IPS-18a (cell line): ENCODE data around the gene CADM2.

Experiments
- H3K27ac ChIP-seq: one replicate; pipeline ENCODE4 v1.5.1; 2013; ENCODE audit warnings: low read length
- H3K27me3 ChIP-seq: one replicate; pipeline ENCODE4 v1.6.1; 2013; ENCODE audit warnings: mild to moderate bottlenecking, low read length; ENCODE audit not compliant: control insufficient read depth, insufficient read depth
- H3K36me3 ChIP-seq: one replicate; pipeline ENCODE4 v1.6.1; 2013; ENCODE audit warnings: low read depth, low read length; ENCODE audit not compliant: control insufficient read depth
- H3K4me1 ChIP-seq: one replicate; pipeline ENCODE4 v1.6.1; 2013; ENCODE audit warnings: low read depth, low read length; ENCODE audit not compliant: control insufficient read depth
- H3K4me3 ChIP-seq: one replicate; pipeline ENCODE4 v1.5.1; 2013; ENCODE audit warnings: low read length
- H3K9ac ChIP-seq: one replicate; pipeline ENCODE4 v1.6.1; 2013; ENCODE audit warnings: mild to moderate bottlenecking, low read length, moderate library complexity
- H3K9me3 ChIP-seq: one replicate; pipeline ENCODE4 v1.6.1; 2013; ENCODE audit warnings: low read depth, low read length; ENCODE audit not compliant: control insufficient read depth

CADM2 gene

DNA sequence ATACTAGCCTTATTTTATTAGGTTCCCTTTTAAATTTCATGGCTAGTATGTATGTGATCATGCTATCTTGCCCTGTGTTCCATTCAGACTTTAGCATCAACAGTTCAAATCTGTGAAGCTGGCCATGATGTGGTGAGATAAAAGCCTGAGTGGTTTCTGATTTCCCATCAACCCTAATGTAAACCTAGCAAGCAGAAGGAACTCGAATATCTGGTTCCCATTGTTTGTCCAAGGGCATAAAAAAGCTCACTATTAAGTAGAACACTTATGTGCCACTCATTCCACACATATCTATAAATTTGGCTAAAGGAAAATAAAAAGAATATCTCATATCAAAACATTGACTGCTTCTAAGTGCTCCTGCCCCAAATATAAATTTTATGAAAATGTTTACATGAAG, 311.7 kb downstream of the CADM2 start:
- Histone ChIP-seq H3K4me1 (peaks cover 6% of the 10 kb centered on the region), H3K27ac (no peak overlapping the region), H3K27me3 (no peaks in the 10 kb centered on the region), H3K9ac (no peak overlapping the region), H3K36me3 (no peaks in the 10 kb centered on the region), H3K4me3 (no peak overlapping the region), H3K9me3 (no peaks in the 10 kb centered on the region)

DNA sequence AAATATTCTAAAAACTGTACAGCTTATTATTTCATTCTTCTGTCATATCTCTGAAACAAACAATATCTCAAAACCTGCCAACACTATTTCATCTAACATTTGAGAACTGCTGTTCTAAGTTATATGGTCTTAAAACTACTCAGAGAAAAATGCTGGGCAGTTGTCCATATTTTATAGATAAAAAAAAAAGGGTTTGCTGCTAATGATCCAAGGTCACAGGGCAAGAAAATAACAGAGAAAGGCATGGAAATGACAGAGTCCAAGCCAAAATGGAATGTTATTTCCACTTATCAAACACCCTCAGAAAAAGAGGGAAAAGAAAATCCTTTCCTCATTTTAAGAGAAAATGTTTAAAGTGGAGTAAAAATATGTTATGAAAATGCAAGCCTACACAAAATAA, 313.1 kb downstream of the CADM2 start:
- Histone ChIP-seq H3K9ac (no peak overlapping the region), H3K36me3 (no peaks in the 10 kb centered on the region), H3K27ac (no peak overlapping the region), H3K4me3 (no peak overlapping the region), H3K9me3 (no peaks in the 10 kb centered on the region), H3K27me3 (no peaks in the 10 kb centered on the region), H3K4me1 (peaks cover 6% of the 10 kb centered on the region)

DNA sequence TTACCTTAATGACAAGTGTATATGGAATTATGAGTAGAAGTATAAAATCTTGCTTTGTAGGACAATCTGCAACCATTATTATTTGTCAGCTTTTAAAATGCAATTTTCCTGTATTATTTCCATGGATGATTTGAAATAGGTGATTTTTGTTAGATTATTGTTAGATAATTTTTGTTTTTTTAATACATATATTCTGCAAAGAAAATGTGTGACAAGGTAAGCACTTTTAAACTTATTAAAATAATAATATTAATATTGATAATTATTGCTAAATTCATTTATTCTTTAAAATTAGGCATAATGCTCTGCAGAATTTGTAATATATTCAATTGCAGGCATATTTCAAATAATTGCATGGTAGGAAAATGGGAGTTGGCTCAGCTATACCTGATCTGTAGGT, 329.5 kb downstream of the CADM2 start:
- H3K9me3 ChIP-seq, result no peaks in the 10 kb centered on the region
- no peak overlapping the region for H3K9ac ChIP-seq
- H3K36me3 ChIP-seq, result no peaks in the 10 kb centered on the region
- H3K27me3 ChIP-seq, result no peaks in the 10 kb centered on the region
- H3K27ac ChIP-seq, result no peak overlapping the region
- H3K4me1 ChIP-seq, result no peaks in the 10 kb centered on the region
- no peak overlapping the region for H3K4me3 ChIP-seq

DNA sequence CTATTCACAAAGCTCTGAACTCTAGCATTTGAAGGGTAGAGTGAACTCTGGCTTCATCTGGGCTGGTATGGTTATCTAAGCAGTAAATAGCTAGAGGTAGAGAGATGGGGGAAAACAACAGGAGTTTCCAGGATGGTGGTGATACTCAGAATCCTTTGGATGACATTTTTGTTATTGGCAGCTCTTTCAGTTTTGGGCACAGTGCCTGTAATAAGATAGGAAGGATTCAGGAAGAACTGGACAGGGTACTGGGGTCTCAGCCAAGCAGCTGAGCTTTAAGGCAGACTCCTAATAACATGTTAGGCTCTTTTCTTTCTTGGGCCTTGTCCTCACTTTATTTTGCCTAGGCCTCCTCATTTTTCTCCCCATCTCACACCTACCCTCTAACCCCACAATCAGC, 338.5 kb downstream of the CADM2 start:
- Histone ChIP-seq H3K9me3 (no peaks in the 10 kb centered on the region), H3K4me1 (no peaks in the 10 kb centered on the region), H3K27ac (no peak overlapping the region), H3K36me3 (no peaks in the 10 kb centered on the region), H3K27me3 (no peaks in the 10 kb centered on the region), H3K4me3 (no peak overlapping the region), H3K9ac (no peak overlapping the region)

DNA sequence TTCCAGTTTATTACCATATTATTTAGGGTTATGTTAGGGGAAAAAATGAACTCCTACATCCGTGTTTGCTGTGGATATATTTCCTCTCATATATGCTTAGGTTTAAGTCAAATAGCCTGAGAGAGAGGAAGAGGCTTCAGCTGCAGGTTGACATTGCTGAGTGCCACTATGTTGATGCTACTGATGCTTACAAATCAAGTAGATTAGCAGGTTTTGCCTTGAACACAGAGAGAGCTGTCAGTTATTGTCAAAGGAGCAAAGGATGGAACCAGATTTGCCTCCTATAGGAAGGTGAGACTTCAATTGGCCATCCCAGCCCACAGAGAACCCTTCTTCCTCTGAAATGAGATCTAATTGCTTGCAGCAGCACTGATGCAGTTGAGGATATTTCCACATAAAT, 339.2 kb downstream of the CADM2 start:
- no peaks in the 10 kb centered on the region for H3K9me3 ChIP-seq
- no peak overlapping the region for H3K4me3 ChIP-seq
- no peaks in the 10 kb centered on the region for H3K27me3 ChIP-seq
- no peak overlapping the region for H3K27ac ChIP-seq
- no peaks in the 10 kb centered on the region for H3K36me3 ChIP-seq
- no peaks in the 10 kb centered on the region for H3K4me1 ChIP-seq
- H3K9ac ChIP-seq, result no peak overlapping the region

DNA sequence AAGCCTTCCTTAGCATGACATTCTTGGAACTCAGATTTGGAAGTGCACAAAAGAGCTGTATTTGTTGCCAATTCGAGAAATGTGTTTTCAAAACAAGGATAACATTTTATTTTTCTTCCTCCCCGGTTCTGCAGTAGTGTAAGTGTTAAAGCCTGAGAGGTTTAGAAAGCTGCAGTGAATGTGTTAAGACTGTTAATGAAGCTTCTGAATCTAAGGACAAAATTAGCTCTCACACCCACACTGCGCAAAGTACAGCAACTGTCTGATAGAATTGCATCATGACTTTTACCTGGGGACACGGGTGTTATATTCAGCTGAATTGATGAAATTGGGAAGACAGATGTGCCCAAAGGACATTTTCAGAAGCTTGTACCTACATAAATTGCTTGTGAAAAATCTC, 344.4 kb downstream of the CADM2 start:
- no peaks in the 10 kb centered on the region for H3K9me3 ChIP-seq
- H3K27me3 ChIP-seq, result no peaks in the 10 kb centered on the region
- H3K36me3 ChIP-seq, result no peaks in the 10 kb centered on the region
- H3K4me1 ChIP-seq, result no peaks in the 10 kb centered on the region
- H3K9ac ChIP-seq, result no peak overlapping the region
- H3K27ac ChIP-seq, result no peak overlapping the region
- H3K4me3 ChIP-seq, result no peak overlapping the region

DNA sequence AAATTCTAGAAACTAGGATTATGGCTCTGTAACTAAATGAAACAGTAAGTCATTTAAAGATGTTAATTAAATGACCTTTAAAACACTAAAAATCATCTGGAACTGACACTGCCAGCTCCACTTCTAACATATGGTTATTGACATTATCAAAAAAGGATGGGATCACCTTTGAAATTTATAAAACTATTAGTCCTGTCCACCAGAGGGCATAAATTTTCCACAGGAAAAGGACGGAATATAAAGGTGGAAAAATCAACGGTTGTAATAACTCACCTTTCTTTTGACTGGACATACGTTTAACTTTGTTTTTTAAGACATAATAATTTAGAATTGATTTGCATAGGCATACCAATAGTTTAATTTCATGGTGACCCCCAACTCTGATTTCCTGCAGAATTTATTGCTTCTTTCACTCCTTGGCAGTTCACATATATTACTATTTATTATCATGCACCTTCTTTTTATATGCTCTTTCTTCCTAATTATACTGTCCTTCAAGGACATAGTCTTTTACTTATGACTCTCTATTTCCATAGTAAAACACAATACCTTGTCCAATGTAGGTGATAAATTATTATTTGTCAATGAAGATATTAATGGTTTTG, 345.7 kb downstream of the CADM2 start:
- H3K27me3 ChIP-seq, result no peaks in the 10 kb centered on the region
- no peaks in the 10 kb centered on the region for H3K36me3 ChIP-seq
- no peak overlapping the region for H3K4me3 ChIP-seq
- H3K9me3 ChIP-seq, result no peaks in the 10 kb centered on the region
- H3K9ac ChIP-seq, result no peak overlapping the region
- no peak overlapping the region for H3K27ac ChIP-seq
- no peaks in the 10 kb centered on the region for H3K4me1 ChIP-seq

DNA sequence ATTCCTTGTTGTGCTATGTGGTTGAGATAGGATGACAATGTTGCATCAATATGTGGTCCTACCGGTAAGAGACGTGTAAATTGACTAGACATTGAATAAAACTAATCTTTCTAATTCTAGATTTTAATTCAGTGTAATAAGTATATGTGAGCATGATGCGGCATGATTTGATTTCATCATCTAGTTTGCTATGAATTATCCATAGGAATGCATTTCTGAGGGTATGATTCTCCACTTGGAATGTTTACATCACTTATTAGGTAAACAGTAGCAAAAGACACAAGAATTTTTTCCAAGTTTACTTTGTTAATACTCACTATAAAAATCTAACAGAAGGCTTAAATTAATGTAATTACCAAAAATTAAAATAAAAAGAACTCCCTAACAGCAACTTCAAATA, 353.5 kb downstream of the CADM2 start:
- Histone ChIP-seq H3K4me1 (no peaks in the 10 kb centered on the region), H3K9ac (no peak overlapping the region), H3K27ac (no peak overlapping the region), H3K9me3 (no peaks in the 10 kb centered on the region), H3K4me3 (no peak overlapping the region), H3K27me3 (no peaks in the 10 kb centered on the region), H3K36me3 (no peaks in the 10 kb centered on the region)

DNA sequence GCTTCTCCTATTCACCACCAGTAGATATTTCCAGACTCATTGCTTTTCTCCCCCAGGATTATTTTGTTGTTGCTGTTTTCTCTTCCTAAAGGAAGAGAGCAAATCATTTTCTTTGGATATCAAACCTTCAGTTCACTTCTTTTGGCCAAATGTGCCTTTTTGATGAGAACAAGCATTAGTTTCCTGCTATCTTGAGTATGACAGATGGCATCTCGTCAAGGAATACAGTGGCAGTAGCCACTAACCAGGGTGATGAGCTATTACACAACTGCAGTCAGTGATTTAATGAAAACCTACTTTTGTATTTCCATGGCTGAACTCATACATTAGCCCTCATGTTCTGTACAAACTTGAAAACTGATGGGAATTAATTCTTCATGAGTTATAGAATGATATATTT, 354.6 kb downstream of the CADM2 start:
- Histone ChIP-seq H3K9me3 (no peaks in the 10 kb centered on the region), H3K27me3 (no peaks in the 10 kb centered on the region), H3K9ac (no peak overlapping the region), H3K4me3 (no peak overlapping the region), H3K36me3 (no peaks in the 10 kb centered on the region), H3K27ac (no peak overlapping the region), H3K4me1 (no peaks in the 10 kb centered on the region)

DNA sequence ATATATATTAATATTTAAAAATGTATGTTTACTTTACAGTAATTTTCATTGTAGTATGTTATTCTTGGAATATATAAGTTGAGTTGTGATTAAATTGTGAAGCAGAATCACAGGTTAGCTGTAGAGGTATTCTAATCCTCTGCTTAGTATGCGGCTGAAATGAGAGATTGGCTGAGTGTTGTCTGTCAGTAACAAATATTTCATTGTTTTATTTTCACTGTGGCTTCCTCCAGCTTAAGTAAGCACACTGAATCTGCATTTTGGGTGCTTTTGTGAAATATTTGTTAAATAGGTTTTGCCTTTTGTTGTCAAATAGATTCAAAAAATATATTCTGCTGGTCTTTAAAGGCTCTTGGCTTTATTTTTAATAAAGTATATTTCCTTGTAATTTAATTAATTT, 357.5 kb downstream of the CADM2 start:
- Histone ChIP-seq H3K9ac (no peak overlapping the region), H3K9me3 (no peaks in the 10 kb centered on the region), H3K4me1 (no peaks in the 10 kb centered on the region), H3K36me3 (no peaks in the 10 kb centered on the region), H3K4me3 (no peak overlapping the region), H3K27ac (no peak overlapping the region), H3K27me3 (no peaks in the 10 kb centered on the region)

DNA sequence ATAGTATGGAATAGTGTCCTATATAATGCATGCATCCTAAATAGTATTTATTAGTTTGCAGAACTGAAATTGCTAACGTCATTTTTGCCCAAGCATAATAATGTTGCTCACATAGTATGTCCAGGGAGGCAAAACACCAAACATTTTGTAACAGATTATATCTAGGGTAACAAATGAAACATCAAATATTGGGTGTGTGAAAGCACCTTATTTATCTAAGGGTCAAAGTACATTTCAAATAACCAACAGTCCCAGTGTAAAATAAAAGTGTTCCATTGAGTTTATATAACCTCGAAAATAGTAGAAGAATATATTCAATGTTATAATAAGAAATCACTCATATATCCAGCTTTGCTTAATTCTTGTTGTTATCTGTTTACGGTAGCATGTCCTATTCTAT, 363.1 kb downstream of the CADM2 start:
- Histone ChIP-seq H3K27me3 (no peaks in the 10 kb centered on the region), H3K9me3 (no peaks in the 10 kb centered on the region), H3K36me3 (no peaks in the 10 kb centered on the region), H3K9ac (no peak overlapping the region), H3K4me1 (no peaks in the 10 kb centered on the region), H3K4me3 (no peak overlapping the region), H3K27ac (no peak overlapping the region)

DNA sequence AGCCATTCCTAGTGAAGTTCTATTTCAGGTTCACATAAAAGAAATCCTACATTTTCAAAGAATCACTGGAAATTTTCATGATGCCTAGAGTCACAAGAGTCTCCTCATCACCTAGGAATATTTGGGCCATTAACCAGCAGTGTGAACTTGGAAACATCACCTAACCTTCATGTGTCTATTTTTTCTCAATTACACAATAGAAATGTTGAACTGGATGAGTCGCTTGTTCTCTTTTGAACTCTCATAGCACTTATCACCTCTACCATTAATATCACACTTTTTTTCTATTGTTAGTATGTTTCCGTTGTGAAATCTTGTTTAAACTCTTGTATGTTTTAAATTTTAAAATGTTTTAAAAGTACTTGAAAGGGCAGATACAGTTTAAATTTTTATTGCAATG, 371.3 kb downstream of the CADM2 start:
- H3K4me1 ChIP-seq, result no peaks in the 10 kb centered on the region
- H3K9ac ChIP-seq, result no peak overlapping the region

More for the DNA sequence above, 371.3 kb downstream of the CADM2 start:
- no peaks in the 10 kb centered on the region for H3K9me3 ChIP-seq
- no peak overlapping the region for H3K4me3 ChIP-seq
- H3K27me3 ChIP-seq, result no peaks in the 10 kb centered on the region
- no peaks in the 10 kb centered on the region for H3K36me3 ChIP-seq
- H3K27ac ChIP-seq, result no peak overlapping the region
